ENCODE data around the gene MEAK7.

Gene MEAK7

GRCh38 chr16:84485255-84486010 is 19.0 kb downstream of the MEAK7 start:
- DNase-seq: no peak

DNA sequence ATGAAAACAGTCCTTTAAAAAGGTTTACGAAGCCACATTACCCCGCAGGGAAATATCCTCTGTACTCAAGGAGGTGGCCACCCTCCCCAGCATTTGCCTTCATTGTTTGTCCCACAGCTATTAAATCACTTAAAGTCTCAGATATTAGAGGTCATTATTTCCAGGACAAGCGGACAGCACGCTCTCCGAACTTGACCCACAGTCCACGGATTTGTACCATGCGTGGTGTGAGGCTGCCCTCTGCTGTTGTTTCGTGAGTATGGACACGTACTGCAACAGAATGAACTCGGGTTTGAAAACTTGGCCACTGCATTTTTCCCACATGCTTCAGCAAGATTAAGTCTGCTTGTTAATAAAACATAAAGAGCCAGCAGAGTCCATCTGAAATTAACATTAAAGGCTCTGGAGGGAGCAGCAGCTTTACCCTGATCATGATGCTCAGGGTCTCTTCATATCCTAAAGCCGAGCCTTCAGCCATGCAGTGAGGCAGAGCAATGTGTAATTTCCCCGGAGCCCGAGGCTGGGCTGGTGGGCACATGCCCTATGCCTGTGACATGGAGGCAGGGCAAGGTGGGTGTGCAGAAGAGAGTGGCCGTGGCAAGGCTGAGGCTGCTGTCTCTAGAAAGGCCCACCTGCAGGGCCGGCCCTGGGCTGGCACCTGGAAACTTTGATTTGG is 19.7 kb downstream of the MEAK7 start:
- DNase-seq: no peak

DNA sequence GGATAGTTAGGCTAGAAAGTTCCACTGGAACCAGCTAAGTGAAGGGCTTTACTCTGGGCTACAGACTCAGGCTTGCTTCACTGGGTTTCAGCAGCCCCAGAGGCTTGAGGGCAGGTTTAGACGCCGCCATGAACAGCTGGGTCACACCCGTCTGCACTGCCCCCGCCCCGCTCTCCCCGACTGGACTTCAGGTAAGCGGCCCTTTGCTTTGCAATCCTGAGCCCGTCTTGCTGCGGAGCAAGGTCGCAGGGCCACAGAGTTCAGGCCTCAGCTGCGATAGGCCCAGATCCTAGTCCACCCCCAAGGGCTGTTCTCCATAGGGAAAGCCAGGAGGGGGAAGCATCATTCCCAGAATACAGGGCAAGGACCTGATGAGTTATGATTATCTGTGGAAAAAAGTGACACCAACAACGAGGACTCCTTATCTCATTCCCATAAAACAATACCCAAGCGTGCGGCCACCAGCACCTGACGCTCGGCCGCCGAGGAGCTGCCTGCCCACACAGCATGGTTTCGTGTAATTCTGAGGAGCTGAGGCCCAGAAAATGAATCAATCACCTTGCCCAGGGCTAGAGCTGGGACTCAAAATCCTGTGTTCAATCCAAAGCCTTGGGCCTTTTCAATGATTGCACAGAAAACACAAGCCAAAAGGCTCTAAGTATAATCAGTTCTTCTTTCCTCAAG is 20.4 kb downstream of the MEAK7 start:
- no peak for DNase-seq

- peak; percentile 40 for DNase-seq
Measured at GRCh38 chr16:84482951-84483881, 21.2 kb downstream of the MEAK7 start.

DNA sequence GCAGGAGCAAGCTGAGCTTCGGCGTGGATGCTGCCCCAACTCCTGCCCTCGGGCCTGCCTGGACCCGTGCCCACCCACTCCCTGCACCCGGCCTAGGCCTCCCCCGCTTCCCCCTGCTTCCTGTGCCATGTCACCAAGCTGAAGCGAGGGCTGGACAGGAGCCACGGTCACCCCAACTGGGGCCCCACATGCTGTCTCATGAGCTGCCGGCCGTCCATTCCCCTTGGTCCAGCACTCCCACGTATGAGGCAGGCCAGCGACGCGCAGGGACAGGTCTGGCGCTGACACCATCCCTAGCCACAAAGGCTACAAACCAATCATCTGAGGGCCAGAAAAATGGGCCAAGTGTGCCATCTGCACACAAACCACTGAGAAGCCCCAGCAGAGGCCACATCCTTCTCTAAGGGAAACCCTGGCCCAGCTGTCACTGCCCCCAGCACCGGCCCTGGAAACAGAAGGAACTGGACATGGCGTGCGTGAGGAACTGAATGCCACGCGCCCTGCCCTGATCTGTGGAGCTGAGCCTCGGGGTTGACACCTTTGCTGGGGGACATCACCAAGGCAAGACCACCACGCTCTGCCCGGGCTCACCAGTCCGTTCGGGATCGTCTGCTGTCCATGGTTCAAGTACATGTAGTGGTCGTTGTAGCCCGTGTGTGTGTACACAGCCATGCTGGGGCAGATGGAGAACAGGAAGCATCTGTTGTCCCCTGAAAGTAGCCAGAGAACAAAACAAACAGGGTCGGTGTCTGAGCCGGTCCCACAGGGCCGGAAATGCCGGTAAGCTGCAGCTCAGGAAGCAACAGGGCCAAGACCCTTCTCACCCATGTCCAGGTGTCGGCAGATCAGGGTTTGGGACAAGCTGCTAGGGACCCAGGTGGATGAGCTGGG is 22.2 kb downstream of the MEAK7 start:
- DNase-seq: peak; percentile 49

DNA sequence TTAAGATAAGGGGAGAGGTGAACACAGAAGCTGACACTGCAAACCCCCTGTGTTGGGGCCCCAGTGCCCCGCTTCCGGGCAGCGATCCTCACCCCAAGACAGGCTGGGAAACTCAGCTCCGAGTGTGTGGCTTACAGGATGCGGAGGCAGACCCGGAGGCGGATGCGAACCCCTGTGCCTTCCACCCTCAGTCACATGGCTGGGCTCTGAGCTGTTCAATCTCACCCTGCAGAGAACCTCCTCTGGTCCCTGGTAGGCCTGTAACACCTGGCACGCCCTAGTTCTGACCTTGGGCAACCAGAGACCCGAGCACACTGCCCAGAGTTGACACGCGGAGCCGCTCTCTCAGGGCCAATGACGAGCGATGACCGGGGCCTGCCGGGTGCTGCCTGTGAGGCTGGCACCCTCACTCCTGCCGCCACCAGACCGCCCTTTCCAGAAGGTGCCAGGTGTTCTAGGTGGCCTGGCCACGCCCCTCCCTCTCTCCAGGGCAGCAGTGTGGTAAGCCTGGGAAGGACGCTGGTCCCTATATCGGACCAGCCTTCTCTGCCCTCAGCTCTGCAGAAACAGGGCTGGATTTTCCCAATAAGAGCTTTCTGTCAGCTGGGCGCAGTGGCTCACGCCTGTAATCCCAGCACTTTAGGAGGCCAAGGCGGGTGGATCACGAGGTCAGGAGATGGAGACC is 23.3 kb downstream of the MEAK7 start:
- peak; percentile 26 for DNase-seq

DNA sequence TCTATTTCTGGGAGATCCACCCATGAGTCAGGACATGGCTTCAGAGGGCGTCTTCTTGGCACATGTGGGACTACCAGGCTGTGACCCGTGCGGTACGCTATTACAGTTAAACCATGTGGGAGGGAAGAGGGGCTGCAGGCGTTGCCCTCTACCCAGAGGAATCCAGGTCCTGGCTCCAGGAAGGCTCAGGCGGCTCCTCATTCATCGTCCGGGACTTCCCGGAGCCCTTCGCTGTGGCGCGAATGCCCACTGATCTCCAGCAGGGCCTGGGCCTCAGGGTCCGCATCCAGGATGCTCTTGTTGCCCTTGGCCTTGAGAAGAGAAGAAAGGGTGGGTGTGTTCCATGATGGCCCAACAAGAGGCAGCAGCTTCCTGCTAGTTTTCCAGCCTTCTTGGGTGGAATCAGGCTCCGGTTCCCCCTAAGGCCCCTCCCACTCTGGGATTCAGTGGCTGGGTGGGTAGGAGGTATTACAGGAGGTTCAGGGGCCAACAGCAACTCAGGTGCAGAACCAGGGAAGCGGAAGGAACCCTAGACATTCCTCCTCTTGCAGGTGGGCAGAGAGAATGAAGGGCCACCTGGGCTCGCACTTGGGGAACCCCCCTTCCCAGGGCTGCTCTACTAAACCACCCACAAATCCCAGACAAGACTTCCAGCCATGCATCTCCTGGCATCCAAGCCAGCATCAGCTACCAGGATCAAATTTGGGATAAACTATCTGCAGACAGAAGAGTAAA is 24.6 kb downstream of the MEAK7 start:
- DNase-seq: peak; percentile 47

GRCh38 chr16:84478172-84478947 is 26.1 kb downstream of the MEAK7 start:
- DNase-seq: no peak

GRCh38 chr16:84477661-84478060 is 26.8 kb downstream of the MEAK7 start:
- DNase-seq: no peak

GRCh38 chr16:84476401-84476800 is 28.1 kb downstream of the MEAK7 start:
- no peak for DNase-seq

- peak; percentile 42 for DNase-seq
Measured at GRCh38 chr16:84475643-84476240, 28.7 kb downstream of the MEAK7 start.

- peak; percentile 30 for DNase-seq
Measured at GRCh38 chr16:84471966-84472365, 32.5 kb downstream of the MEAK7 start.

- DNase-seq: peak; percentile 28
Measured at GRCh38 chr16:84471316-84471715, 33.1 kb downstream of the MEAK7 start.

DNA sequence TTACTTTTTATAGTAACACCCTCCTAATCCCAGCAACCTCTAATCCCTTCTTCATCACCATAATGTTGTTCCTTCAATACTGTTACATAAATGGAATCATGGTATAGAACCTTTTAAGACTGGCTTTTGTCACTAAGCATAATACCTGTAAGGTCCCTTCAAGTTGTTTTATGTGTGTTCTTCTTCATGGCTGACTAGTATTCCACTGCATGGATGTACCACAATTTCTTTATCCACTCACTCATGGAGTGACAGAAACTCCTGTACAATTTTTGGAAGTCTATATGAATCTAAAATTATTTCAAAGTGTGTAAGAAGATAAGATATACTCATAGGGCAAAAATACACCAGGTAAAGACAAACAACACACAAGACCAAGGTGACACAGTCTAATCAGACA is 36.8 kb downstream of the MEAK7 start:
- no peak for DNase-seq

DNA sequence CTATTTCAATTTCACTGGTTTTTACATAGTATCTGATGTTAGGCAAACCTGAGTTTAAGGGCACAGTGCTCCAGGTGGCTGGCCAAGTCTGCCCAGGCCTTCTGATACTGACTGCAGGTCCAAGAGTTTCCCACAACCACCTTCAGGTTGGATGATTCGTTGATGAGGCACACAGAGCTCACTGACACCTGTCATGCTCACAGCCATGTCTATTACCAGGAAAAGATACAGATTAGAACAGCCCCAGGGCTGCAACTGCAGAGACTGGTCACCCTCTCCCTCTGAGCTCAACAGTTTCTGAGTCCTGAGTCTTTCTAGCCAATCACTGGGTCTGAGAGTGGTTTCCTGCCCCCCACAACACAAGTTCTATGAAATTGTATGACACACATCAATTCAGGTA is 37.2 kb downstream of the MEAK7 start:
- DNase-seq: no peak

DNA sequence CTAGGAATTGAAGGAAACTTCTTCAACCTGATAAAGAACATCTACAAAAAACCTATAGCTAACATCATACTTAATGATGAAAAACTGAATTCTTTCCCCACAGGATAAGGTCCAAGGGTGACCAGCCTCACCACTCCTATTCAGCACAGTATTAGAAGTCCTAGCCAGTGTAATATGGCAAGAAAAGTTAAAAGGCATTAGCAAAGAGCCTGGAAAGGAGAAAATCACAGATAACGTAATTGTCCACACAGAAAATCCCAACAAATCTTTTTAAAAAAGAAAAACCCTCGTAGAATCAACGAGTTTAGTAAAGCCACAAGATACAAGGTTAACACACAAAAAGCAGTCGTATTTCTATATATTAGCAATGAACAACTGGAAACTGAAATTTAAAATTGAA is 37.8 kb downstream of the MEAK7 start:
- no peak for DNase-seq

GRCh38 chr16:84465154-84465553 is 39.3 kb downstream of the MEAK7 start:
- DNase-seq: peak; percentile 32

GRCh38 chr16:84464116-84464515 is 40.3 kb downstream of the MEAK7 start:
- DNase-seq: no peak

DNA sequence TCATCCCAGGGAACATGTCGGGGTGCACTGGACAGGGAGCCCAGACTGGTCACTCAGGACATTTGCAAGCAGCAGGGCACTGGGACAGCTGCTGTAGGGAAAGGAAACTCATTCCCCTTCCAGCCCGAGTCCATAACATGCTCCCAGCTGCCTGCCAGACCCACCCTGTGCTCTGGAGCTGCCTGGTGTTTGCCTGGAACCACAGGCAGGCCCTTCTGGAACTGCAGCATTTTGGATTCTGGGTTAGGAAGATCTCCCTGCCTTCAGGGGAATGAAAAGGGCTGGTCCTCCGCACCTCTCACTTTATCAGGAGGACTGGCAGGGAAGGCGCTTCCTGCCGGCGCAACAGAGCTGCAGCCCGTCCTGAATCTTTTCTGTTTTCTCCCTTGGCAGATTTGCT is 41.2 kb downstream of the MEAK7 start:
- DNase-seq: no peak

All from activated CD8-positive, alpha-beta memory T cell treated with anti-CD3 and anti-CD28 coated beads for 24 hours (primary cell).